PC-3 (cell line): ENCODE measurements around the gene ZNF862.

Experiments
- EZH2 ChIP-seq: fragments of 300-600 bp; sonication (generic); IDR thresholded peaks from one replicate; pipeline ENCODE4 v1.6.1; 2017; ENCODE audit warnings: antibody characterized with exemption, mild to moderate bottlenecking, low read length; ENCODE audit not compliant: unreplicated experiment
- EZH2phosphoT487 ChIP-seq: fragments of 300-600 bp; sonication (generic); IDR thresholded peaks from 2 replicates; pipeline ENCODE4 v1.6.1; 2018; ENCODE audit warnings: mild to moderate bottlenecking, antibody characterized with exemption, low read length, borderline replicate concordance
- TF ChIP-seq, protein P1 (sequence below): fragments of 300-600 bp; sonication (generic); conservative IDR thresholded peaks from 2 replicates; pipeline ENCODE4 v1.5.1; 2017; ENCODE audit warnings: antibody characterized with exemption, low read depth, mild to moderate bottlenecking, low read length

- TF ChIP-seq, protein P1, sequence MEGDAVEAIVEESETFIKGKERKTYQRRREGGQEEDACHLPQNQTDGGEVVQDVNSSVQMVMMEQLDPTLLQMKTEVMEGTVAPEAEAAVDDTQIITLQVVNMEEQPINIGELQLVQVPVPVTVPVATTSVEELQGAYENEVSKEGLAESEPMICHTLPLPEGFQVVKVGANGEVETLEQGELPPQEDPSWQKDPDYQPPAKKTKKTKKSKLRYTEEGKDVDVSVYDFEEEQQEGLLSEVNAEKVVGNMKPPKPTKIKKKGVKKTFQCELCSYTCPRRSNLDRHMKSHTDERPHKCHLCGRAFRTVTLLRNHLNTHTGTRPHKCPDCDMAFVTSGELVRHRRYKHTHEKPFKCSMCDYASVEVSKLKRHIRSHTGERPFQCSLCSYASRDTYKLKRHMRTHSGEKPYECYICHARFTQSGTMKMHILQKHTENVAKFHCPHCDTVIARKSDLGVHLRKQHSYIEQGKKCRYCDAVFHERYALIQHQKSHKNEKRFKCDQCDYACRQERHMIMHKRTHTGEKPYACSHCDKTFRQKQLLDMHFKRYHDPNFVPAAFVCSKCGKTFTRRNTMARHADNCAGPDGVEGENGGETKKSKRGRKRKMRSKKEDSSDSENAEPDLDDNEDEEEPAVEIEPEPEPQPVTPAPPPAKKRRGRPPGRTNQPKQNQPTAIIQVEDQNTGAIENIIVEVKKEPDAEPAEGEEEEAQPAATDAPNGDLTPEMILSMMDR: no peak
- TF ChIP-seq EZH2 (no peak), EZH2phosphoT487 (no peak)
These were observed 41.1 kb downstream of the ZNF862 start for GRCh38 chr7:149879271-149879743.
